Head of caudate nucleus (tissue), 42 donors: ENCODE data around the gene RAB10.
"Not testable (repeated sequence)": the region's sequence is repeated elsewhere in the genome, so short reads cannot be mapped to it uniquely, and the experiment has no call there.

ENCODE experiments used
- DNase-seq, 42 donors: peaks; one replicate each; pipeline versions ENCODE4 v3.0.0 to v3.0.0-alpha.2; 2020 to 2021; ENCODE audit warnings: mixed read lengths in 7 of 42
- intact Hi-C: fragments of 100-400 bp; cut with DNase I; formaldehyde crosslinking; loops from one replicate; pipeline ENCODE4 v1.15.0; 2022

RAB10 gene

DNA sequence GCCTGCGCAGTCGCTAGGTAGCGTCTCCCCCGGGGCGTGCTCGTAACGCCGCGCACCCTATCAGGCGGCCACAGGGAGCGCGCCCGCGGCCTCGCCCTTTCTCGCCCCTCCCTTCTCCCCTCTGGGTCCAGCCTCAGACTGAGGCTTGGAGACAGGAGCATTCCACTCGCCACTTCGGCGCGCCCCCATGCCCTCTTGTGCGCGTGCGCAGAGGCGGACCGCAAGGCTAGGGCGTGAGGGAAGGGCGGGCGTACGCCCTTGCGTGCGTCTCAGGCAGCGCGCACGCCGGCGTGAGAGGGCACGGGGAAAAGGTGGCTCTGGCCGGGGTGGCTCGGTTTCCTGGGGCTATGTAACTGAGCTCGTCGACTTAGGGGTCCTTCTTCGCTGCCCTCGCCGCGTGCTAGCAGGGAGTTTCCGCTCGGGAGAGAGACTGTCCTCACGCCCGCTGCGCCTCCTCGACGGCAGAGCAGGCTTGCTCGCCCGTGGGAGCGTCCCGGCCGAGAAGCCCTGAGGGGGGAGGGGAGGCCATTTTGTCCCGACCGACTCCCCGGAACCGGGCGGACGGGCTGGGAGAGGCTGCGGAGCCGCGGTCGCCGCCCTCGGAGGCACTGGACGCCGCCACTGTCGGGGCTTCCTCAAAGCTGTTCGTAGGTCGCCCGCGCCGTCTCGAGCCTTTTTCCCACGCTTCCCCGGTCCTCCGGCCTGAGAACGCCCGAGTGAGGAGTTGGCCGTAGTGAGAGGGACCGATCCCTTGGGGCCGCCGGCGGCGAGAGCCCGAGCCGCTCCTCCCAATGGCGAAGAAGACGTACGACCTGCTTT, at the start of gene RAB10:
Gene RAB10, plus strand, starts transcription at position 267 of the 819 bp plus-strand sequence. Its CDS starts 525 bp downstream, at position 792.
- intact Hi-C loops, result loop anchor here (5.0 kb wide), 2 partner anchors 52 to 157 kb away; partner anchors contain the start of genes ASXL2 and KIF3C

DNA sequence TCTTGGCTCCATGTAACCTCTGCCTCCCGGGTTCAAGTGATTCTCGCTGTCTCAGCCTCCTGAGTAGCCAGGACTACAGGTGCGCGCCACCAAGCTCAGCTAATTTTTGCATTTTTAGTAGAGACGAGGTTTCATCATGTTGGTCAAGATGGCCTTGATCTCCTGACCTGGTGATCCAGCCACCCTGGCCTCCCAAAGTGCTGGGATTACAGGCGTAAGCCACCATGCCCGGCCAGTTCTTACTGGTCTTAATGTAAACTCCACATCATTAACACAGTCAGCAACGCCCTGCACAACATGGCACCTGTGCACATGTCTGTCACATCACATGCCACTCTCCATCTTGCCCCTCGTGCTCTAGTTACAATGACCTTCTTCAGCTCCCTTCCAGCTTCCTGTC, 45.8 kb upstream of the RAB10 start:
- intact Hi-C loops, result no loop called here
- DNase-seq, result no peak

More for the DNA sequence above, at the start of gene RAB10:
- DNase-seq, result peak; percentile 95 to 100 (median 99)

DNA sequence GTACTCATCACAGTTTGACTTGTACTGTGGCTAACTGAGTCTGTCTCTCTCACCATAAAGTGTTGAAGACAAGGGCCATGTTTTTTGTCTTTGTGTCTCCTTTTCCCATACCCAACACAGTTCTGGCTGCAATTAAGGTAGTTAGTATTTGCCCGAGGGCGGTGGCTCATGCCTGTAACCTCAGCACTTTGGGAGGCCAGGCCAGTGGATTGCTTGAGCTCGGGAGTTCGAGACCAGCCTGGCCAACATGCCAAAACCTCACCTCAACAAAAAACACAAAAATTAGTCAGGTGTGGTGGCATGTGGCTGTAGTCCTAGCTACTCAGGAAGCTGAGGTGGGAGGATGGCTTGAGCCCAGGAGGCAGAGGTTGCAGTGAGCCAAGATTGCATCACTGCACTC, 44.7 kb upstream of the RAB10 start:
- intact Hi-C loops, result no loop called here
- no peak for DNase-seq

DNA sequence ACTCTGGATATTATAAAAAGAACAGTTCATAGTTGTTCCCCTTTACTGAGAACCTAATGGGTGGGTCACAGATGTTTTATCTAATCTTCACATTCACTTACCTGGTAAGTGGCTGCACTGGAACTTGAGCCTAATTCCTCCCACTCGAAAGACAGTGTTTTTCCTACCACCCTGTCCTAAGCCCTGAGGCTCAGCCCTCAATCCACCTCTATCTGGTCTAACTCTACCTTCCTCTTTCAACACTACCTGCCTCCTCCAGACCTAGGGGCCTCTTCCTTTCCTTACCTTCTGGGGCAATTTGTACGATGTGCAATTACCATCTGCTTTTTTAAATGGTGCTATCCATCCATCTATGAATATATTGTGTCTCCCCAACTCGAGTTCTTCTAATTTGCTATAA, 41.9 kb upstream of the RAB10 start:
- DNase-seq, result no peak
- intact Hi-C loops, result loop anchor here (2.0 kb wide), 1 partner anchor 153 kb away; no protein-coding TSS in a partner anchor

DNA sequence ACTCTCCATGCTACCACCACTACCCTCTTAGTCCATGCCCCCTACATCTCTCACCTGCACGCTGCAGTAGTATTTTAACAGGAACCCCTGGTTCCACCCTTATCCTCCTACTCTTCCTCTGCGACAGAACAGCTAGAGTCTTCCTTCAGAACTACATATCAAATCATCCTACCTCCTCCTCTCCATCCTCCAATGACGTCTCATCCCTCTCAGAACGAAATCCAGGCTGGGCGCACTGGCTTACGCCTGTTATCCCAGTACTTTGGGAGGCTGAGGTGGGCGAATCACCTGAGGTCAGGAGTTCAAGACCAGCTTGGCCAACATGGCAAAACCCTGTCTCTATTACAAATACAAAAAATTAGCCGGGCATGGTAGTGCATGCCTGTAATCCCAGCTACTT, 41.3 kb upstream of the RAB10 start:
- peak in 24 of 42 donors; percentile 14 to 73 (median 46) for DNase-seq
- intact Hi-C loops, result no loop called here

DNA sequence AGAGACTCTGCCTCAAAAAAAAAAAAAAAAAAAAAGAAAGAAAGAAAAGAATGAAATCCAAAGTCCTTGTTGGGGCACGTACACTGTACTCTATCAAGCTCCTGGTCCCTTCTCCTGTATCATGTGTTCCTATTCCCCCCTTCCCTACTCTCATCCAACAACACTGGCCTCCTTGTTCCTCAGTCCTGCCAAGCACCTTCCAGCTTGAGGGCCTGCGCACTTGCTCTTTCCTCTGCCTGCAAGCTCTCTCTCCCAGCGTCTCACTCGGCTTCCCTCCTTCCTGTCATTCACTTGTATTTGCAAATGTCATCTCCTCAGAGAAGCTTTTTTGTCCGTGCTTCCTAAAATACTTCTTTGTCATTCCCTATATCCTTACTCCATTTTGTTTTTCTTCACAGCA, 40.8 kb upstream of the RAB10 start:
- DNase-seq, result peak in 4 of 42 donors; percentile 37 to 51 (median 44)
- intact Hi-C loops, result no loop called here

DNA sequence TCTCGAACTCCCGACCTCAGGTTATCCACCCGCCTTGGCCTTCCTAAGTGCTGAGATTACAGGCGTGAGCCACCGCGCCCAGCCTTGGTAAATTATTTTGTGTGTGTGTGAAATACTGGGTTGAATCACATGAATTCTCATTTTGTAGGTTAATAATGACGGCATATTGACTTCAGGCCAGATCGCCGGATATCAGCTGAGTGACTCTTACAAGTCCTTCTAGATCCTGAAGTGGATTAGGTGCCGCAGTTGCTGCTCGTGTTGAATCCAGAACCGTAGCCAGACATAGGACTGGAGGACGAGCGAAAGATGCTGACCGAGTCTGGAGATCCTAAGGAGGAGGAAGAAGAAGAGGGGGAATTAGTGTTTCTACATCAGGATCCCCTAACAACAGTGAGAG, 39.4 kb upstream of the RAB10 start:
- DNase-seq, result no peak
- intact Hi-C loops, result no loop called here

DNA sequence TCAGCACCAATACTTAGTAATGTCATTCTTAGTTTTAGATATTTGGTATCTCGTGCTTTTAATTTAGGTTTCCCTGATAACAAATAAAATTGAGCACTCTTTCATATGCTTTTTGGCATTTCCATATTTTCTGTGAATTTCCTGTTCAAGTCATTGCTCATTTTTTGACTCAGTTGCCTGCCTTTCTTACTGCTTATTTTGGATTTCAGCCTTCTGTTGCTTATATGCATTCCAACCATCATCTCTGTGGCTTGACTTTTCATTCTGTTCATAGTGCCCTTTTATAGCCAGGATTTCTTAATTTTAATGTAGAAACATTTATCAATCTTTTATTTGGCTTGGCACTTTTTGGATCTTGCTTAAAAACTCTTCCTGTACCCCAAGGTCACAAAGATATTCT, 37.0 kb upstream of the RAB10 start:
- intact Hi-C loops, result no loop called here
- DNase-seq, result no peak

DNA sequence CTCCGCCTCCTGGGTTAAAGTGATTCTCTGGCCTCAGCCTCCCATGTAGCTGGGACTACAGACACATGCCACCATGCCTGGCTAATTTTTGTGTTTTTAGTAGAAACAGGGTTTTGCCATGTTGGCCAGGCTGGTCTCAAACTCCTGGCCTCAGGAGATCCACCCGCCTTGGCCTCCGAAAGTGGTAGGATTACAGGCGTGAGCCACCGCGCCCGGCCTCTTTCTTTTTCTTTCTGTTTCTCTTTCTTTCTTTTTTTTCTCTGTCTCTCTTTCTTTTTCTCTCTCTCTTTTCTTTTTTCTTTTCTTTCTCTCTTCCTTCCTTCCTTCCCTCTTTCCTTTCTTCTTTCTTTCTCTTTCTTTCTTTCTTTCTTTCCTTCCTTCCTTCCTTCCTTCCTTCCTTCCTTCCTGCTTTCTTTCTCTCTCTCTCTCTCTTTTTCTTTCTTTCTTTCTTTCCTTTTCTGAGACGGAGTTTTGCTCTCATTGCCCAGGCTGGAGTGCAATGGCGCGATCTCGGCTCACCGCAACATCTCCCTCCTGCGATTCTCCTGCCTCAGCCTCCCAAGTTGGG, 35.0 kb upstream of the RAB10 start:
- DNase-seq, intact Hi-C loops: not testable (repeated sequence)

DNA sequence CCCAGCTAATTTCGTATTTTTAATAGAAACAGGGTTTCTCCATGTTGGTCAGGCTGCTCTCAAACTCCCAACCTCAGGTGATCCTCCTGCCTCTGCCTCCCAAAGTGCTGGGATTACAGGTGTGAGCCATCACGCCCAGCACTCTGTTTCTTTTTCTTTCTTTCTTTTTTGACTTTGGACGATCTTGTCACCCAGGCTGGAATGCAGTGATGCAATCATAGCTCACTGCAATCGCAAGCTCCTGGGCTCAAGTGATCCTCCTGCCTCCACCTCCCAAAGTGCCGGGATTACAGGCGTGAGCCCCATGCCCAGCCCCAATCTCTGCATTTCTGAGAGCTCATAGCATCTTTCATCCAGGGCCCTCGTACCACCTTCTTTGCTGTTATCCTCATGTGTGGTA, 34.5 kb upstream of the RAB10 start:
- DNase-seq, intact Hi-C loops: not testable (repeated sequence)

DNA sequence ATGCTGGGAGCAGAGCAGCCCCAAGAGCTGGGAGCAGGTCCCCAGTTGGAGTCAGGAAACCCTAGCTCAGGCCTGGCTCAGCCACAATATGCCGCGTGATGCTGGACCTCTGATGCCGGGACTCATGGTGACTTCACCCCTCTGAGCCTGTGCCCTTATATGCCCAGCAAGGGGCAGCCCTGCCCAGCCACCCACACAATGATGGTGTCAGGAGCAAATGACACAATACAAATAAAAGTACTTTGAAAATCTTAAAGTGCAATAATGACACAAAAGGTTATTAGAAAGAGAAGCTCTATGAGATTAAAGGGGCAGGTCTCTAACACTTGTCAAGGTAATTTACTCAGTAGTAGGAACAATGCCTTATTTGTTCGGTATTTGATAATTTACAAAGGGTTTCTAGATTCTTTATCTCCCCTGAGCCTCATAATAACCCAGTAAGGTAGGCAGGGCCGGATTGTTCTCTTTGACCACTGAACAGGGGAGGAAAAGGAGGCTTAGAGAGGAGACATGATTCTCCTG, 33.3 kb upstream of the RAB10 start:
- peak in 22 of 42 donors; percentile 25 to 87 (median 54) for DNase-seq
- intact Hi-C loops, result no loop called here

DNA sequence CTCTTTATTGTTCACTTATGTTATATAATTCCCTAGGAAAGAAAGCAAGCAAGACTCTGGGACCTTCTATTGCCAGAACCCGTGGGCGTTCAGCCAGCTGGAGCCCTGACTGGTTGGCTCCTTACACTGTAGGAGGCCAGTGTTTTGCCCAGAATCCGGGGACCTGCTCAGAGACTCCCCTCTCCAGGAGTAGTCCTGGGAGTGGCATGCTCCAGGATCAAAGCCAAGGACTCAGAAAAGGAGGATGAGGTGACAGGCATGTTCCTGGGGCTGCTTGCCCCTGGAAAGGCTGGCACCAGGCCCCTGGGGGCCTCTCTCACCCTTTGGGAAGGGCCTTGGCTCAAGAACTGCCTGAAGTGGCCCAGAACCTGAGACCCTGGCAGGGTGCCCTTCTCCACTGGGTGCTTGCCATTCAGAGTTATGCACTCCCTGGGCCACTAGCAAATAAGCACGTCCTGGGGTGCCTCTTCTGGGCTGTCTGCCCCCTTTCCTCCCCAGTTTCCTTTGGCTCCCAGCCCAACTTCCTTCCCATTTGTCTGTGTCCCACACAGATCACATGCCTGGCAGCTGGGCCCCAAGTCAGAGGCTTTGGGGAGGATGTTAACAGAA, 32.0 kb upstream of the RAB10 start:
- peak; percentile 56 to 92 (median 80) for DNase-seq
- intact Hi-C loops, result no loop called here

DNA sequence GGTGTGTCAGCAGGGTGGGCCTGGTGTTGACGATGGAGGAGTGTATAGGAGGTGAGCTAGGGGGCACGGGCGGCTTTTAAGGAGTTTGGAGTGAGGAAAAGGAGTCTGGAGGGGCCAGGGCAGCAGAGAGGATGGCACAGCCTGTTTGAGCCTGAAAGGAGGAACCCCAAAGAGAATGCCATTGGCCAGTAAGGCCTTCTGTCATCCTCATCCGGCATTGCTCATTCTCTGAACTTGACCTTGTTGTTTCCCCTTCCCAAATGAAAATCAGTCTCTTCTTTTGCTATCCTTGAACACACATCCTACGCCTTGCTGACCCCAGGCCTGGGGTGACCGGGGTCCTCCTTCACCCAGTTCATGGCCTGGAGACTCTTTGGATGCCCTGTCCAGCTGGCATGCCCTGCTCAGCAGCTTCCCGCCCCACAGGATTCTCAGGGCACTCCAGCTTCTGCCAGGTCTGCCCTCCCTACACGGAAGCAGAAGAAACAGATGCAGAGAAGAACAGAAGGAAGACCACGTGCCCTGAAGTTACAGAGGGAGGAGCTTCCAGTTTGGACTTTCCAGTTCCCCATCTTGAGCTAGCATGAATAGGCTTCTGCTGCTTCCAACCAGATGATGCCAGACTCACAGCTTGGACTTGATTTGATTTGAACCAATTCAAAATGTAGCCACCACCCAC, 31.1 kb upstream of the RAB10 start:
- intact Hi-C loops, result no loop called here
- peak in 12 of 42 donors; percentile 19 to 60 (median 35) for DNase-seq

DNA sequence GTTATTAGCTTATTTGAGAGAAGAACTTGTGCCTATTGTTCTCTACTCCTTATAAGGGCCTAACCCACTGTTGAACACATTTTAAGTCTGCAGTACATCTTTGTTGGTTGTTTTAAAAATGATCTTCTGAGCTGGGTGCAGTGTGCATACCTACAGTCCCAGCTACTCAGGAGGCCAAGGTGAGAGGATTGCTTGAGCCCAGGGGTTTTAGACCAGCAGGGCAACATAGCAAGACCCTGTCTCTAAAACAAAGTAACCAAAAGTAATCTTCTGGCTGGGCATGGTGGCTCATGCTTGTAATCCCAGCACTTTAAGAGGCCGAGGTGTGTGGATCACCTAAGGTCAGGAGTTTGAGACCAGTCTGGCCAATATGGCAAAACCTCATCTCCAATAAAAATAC, 25.8 kb upstream of the RAB10 start:
- intact Hi-C loops, result no loop called here
- DNase-seq, result no peak

DNA sequence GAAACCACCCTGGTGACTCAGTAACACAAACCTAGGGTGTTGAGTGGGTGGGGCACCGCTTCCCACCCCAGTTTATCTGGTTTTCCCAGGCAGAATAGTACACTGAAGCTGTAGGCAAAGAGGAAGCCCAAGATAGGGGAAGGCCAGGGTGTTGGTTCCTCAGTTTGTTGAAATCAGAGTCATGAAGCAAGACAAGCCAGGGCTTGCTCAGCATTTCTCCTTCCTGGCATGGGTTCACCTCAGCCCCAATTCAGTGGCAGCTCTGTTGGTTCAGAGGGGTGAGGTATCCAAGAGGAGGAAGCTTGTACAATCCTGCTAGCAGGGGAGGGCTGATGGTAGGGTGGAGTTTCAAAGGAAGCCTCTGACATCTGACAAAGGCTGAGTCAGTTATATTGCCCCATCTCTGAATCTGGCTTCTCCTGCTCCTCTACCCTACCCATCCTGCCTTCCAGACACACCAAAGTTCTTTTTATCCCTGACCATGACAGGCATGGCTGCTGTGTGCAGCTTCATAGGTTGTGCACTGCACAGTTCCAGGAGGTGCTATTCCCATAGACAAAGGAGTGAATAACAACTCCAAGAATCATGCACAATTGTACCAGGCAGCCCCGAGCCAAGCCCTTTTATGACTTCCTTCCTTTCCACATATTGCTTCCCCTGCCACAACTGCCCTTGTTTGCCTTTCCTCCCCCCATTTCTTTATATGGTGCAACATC, 24.9 kb upstream of the RAB10 start:
- intact Hi-C loops, result no loop called here
- peak in 32 of 42 donors; percentile 11 to 75 (median 44) for DNase-seq

DNA sequence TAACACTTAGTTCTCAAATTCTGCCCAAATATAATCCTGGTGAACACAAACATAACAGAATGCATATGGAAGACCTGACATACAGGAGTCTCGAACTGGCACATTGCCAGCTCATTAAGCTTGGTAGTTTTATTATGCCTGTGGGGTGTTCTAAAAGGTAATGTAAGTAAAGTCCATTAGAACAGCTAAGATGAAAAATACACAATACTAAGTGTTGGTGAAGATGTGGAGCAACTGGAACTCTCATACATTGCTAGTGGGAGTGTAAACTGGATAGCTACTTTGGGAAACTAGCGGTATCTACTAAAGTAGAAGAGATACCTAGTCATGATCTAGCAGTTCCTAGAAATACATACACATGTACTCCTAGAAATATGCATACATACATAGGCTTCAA, 24.3 kb upstream of the RAB10 start:
- intact Hi-C loops, result no loop called here
- DNase-seq, result no peak

DNA sequence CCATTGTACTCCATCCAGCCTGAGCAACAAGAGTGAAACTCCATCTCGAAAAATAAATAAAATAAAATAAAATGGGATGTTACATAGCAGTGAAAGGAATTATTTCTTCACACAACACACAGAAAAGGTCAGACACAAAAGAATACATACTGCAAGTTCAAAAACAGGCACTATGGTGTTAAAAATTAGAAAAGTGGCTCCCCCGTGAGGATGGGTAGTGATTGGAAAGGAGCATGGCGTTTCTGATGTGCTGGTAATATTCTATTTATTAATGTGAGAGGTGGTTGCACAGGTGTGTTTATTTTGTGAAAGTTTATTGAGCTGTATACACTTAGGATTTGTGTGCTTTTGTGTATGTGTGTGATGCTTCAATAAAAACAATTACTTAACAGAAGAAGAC, 22.9 kb upstream of the RAB10 start:
- DNase-seq, result no peak
- intact Hi-C loops, result no loop called here

DNA sequence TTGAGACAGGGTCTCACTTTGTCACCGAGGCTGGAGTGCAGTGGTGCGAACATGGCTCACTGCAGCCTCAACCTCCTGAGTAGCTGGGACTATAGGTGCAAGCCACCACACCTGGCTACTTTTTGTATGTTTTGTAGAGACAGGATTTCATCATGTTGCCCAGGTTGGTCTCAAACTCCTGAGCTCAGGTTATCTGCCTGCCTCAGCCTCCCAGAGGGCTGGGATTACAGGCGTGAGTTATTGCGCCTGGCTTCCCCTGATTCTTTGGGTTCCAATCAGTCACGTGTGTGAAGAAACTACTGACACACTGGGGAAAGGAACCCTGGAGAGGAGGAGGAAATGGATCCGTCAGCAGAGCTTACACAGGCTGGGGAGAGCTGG, 22.3 kb upstream of the RAB10 start:
- DNase-seq, result no peak
- intact Hi-C loops, result no loop called here
